HepG2 (cell line): Measurements from ENCODE around the gene MAPK8IP3. TPM values are rescaled to one million over a fixed set of nuclear protein-coding genes. Genes with fewer than 3 reads are reported as not detected.

ENCODE experiments used
- ATAC-seq: fragments of 200-7000 bp; cut with Tn5 transposase; 3 replicates; pipeline ENCODE4 v1.9.1; 2020; ENCODE audit warnings: mild to moderate bottlenecking, moderate library complexity
- BruUV-seq: library from RNA; stranded (reverse); fragments of 400-500 nt; replicated peaks from 2 replicates; lab custom pipeline; 2021; lab: Mats Ljungman, UMichigan
- CTCF ChIA-PET: fragments of 300-600 bp; formaldehyde crosslinking; extraction: SDS; loops from one replicate; lab custom pipeline; 2021; ENCODE audit warnings: low total read pairs, inconsistent platforms, low intra/inter-chr PET ratio; lab: Yijun Ruan, JAX
- POLR2A ChIA-PET: fragments of 350-600 bp; sonication (Branson Sonifier 250); formaldehyde crosslinking; loops from one replicate; lab custom pipeline; 2020; ENCODE audit warnings: antibody characterized with exemption, inconsistent platforms; lab: Yijun Ruan, JAX
- DNase-seq: peaks from one replicate; pipeline ENCODE4 v3.0.0-alpha.2; 2015; ENCODE audit warnings: low spot score
- FAIRE-seq: peaks from 3 replicates; lab custom pipeline; 2011; peaks lifted over from hg19 to GRCh38; lab: Jason Lieb, UNC
- H2AFZ ChIP-seq: one replicate; pipeline ENCODE4 v1.6.1; 2011; ENCODE audit warnings: low read length, inconsistent platforms
- H3K27ac ChIP-seq: fragments of 300-600 bp; 3 replicates; pipeline ENCODE4 v1.8.0; 2011; ENCODE audit warnings: mixed run types, mild to moderate bottlenecking, mixed read lengths, low read length, inconsistent platforms; ENCODE audit not compliant: insufficient read depth; ENCODE audit errors: extremely low read length
- H3K27me3 ChIP-seq, 2 experiments: fragments of 200-600 bp in 1 of 2; 2 replicates in 1 of 2; 3 replicates in 1 of 2; pipeline versions ENCODE4 v1.6.0 to v1.8.0; 2011; ENCODE audit warnings: low read length in 2 of 2, mild to moderate bottlenecking in 2 of 2, moderate library complexity in 2 of 2, inconsistent platforms in 1 of 2; ENCODE audit not compliant: insufficient read depth in 2 of 2, control insufficient read depth in 1 of 2
- H3K36me3 ChIP-seq, 2 experiments: fragments of 200-600 bp in 1 of 2; replicated peaks in 1 of 2; 2 replicates in 1 of 2; 3 replicates in 1 of 2; pipeline versions ENCODE4 v1.5.1 to v1.8.0; 2011; ENCODE audit warnings: low read length in 2 of 2, inconsistent platforms in 1 of 2; ENCODE audit not compliant: insufficient read depth in 2 of 2, control insufficient read depth in 1 of 2
- H3K4me1 ChIP-seq: 2 replicates; pipeline ENCODE4 v1.5.1; 2012; ENCODE audit warnings: low read length, inconsistent platforms; ENCODE audit not compliant: insufficient read depth
- H3K4me2 ChIP-seq: 2 replicates; pipeline ENCODE4 v1.6.0; 2011; ENCODE audit warnings: low read depth, low read length, inconsistent platforms
- H3K4me3 ChIP-seq, 3 experiments: fragments of 200-600 bp in 1 of 3; sonication (generic), shearing (Covaris generic) in 1 of 3; replicated peaks in 1 of 3; 2 replicates each; pipeline ENCODE4 v1.5.1; 2011 to 2016; ENCODE audit warnings: low read length in 3 of 3, inconsistent platforms in 2 of 3, low read depth in 2 of 3, mild to moderate bottlenecking in 2 of 3, control low read depth in 1 of 3, mixed read lengths in 1 of 3; ENCODE audit not compliant: insufficient read depth in 1 of 3
- H3K79me2 ChIP-seq: one replicate; pipeline ENCODE4 v1.6.1; 2011; ENCODE audit warnings: low read length, inconsistent platforms; ENCODE audit not compliant: insufficient read depth
- H3K9ac ChIP-seq: 2 replicates; pipeline ENCODE4 v1.6.0; 2011; ENCODE audit warnings: mild to moderate bottlenecking, low read depth, low read length, inconsistent platforms; ENCODE audit not compliant: insufficient read depth
- H3K9me3 ChIP-seq: 2 replicates; pipeline ENCODE4 v1.5.1; 2012; ENCODE audit warnings: mild to moderate bottlenecking, low read length
- H4K20me1 ChIP-seq: 2 replicates; pipeline ENCODE4 v1.6.0; 2011; ENCODE audit warnings: inconsistent platforms, mild to moderate bottlenecking, low read length, moderate library complexity; ENCODE audit not compliant: insufficient read depth
- AGO1 ChIP-seq: fragments of 200-400 bp; formaldehyde crosslinking; IDR thresholded peaks from 2 replicates; pipeline ENCODE4 v1.6.1; 2017; ENCODE audit warnings: mild to moderate bottlenecking, low read depth, low read length, moderate library complexity; ENCODE audit not compliant: poor library complexity, severe bottlenecking
- BRCA1 ChIP-seq: sonication (generic); formaldehyde crosslinking; IDR thresholded peaks from 2 replicates; pipeline ENCODE4 v1.4.0; 2020; ENCODE audit warnings: missing genetic modification reagents
- HCFC1 ChIP-seq: fragments of 150-350 bp; IDR thresholded peaks from 2 replicates; pipeline ENCODE4 v1.6.1; 2014; ENCODE audit warnings: low read depth, low read length
- RFX3 ChIP-seq: IDR thresholded peaks from 2 replicates; pipeline ENCODE4 v1.6.1; 2016; ENCODE audit warnings: missing biosample characterization, missing genetic modification reagents
- ZFP62 ChIP-seq: sonication (generic); formaldehyde crosslinking; IDR thresholded peaks from 2 replicates; pipeline ENCODE4 v1.4.0; 2020; ENCODE audit warnings: missing genetic modification reagents
- ZNF446 ChIP-seq: sonication (generic); formaldehyde crosslinking; IDR thresholded peaks from 2 replicates; pipeline ENCODE4 v1.5.0; 2020; ENCODE audit warnings: mild to moderate bottlenecking, missing genetic modification reagents
- ZNF501 ChIP-seq: sonication (generic); formaldehyde crosslinking; IDR thresholded peaks from 2 replicates; pipeline ENCODE4 v1.5.1; 2020; ENCODE audit warnings: mild to moderate bottlenecking, moderate library complexity, missing genetic modification reagents
- ZNF598 ChIP-seq: sonication (generic); formaldehyde crosslinking; IDR thresholded peaks from 2 replicates; pipeline ENCODE4 v1.5.1; 2020; ENCODE audit warnings: mild to moderate bottlenecking, missing genetic modification reagents, borderline replicate concordance
- ZNF768 ChIP-seq: sonication (generic); formaldehyde crosslinking; IDR thresholded peaks from 2 replicates; pipeline ENCODE4 v1.4.0; 2020; ENCODE audit warnings: missing genetic modification reagents
- ZNF770 ChIP-seq: sonication (generic); formaldehyde crosslinking; IDR thresholded peaks from 2 replicates; pipeline ENCODE4 v1.5.0; 2020; ENCODE audit warnings: mild to moderate bottlenecking, missing genetic modification reagents
- WGBS: methylation state at CpG from one replicate; pipeline ENCODE4 v1.1.6; 2017; ENCODE audit warnings: low lambda C conversion rate; 5-methylcytosine and 5-hydroxymethylcytosine counted together
- in situ Hi-C: cut with HindIII; loops from 2 replicates; pipeline ENCODE4 v1.10.0; 2017; ENCODE audit warnings: low pct_unique_long_range_greater_than_20kb; ENCODE audit not compliant: extremely low pct_ligation_motif_present
- intact Hi-C: fragments of 100-400 bp; cut with micrococcal nuclease; formaldehyde crosslinking; loops from one replicate; pipeline ENCODE4 v1.10.0; 2022; ENCODE audit not compliant: unreplicated experiment
- polyA plus RNA-seq, 8 experiments: library from polyadenylated mRNA; depleted of rRNA in 3 of 8; stranded (reverse) in 7 of 8; unstranded in 1 of 8; fragments of >200 nt; fragmentation: Illumina TruSeq in 4 of 8; extraction: Trizol in 4 of 8; gene quantifications; 2 replicates each; pipeline versions ENCODE4 v1.2.1 to v1.2.3, GENCODE V29; 2011 to 2016; ENCODE audit warnings: low read depth in 4 of 8, missing spikeins in 1 of 8, mixed read lengths in 1 of 8; ENCODE audit not compliant: insufficient read depth in 1 of 8
- total RNA-seq, 5 experiments: library from RNA; depleted of rRNA; stranded (reverse); fragments of >200 nt; fragmentation: Illumina TruSeq; extraction: Trizol; gene quantifications; 2 replicates each; pipeline ENCODE4 v1.2.3, GENCODE V29; 2016; ENCODE audit warnings: low read depth in 1 of 5
- TF ChIP-seq, protein P1 (sequence below): sonication (generic); formaldehyde crosslinking; IDR thresholded peaks from 2 replicates; pipeline ENCODE4 v1.4.0; 2020; ENCODE audit warnings: mild to moderate bottlenecking, missing genetic modification reagents

The MAPK8IP3 gene
- total and polyA plus RNA-seq, 2 of the 13 experiments (the other 11 are each of a cell fraction or from before 2014, with no cell fraction given) = 25.1 to 41.7 TPM

- peaks cover 4% of the 10 kb centered on the region; the same call in 1 of the 2 replicates for H4K20me1 ChIP-seq
- peaks cover 22% of the 10 kb centered on the region for H3K4me1 ChIP-seq
- H3K4me2 ChIP-seq = peak overlapping the region; percentile 83; the same call in 1 of the 2 replicates
- TF ChIP-seq ZFP62 (CRISPR knock-in tag) (no peak), ZNF770 (CRISPR knock-in tag) (peak; percentile 27; the same call in 1 of the 2 replicates)
- H3K9ac ChIP-seq = no peak overlapping the region
- ChIA-PET POLR2A (interaction anchor here (1.2 kb wide), 1 partner anchor 13 kb away, joined by 5 read pairs; the partner anchor contains the start of gene IGFALS), CTCF (no interaction called here)
- in situ Hi-C loops (loop anchor here (5.0 kb wide), 1 partner anchor 42 kb away; no protein-coding TSS in a partner anchor), intact Hi-C loops (loop anchor here (5.0 kb wide), 1 partner anchor 47 kb away; the partner anchor contains the start of genes FAHD1 and HAGH)
- no peak overlapping the region for H2AFZ ChIP-seq
- WGBS = 86% methylated on average over 6 of the region's 6 CpGs
- peaks cover 22% of the 10 kb centered on the region for H3K79me2 ChIP-seq
- peaks cover 0 to 2% of the 10 kb centered on the region in 2 experiments; a peak in 1 of 5 replicates for H3K27me3 ChIP-seq
- FAIRE-seq = no peak
- H3K27ac ChIP-seq = no peak overlapping the region
- no peaks in the 10 kb centered on the region for H3K9me3 ChIP-seq
- no peak for ATAC-seq
- no TSS peak for BruUV-seq
- H3K36me3 ChIP-seq = peaks cover 4 to 10% of the 10 kb centered on the region in 2 experiments; a peak in 3 of 5 replicates
- no peak for DNase-seq
- no peak overlapping the region for H3K4me3 ChIP-seq
Measured at GRCh38 chr16:1780677-1781072, 74.7 kb downstream of the MAPK8IP3 start.

- Histone ChIP-seq H3K27ac (peak overlapping the region; percentile 63), H3K4me1 (peaks cover 22% of the 10 kb centered on the region), H3K4me2 (peak overlapping the region; percentile 83), H3K79me2 (peaks cover 23% of the 10 kb centered on the region), H4K20me1 (peaks cover 4% of the 10 kb centered on the region; the same call in 1 of the 2 replicates), H2AFZ (no peak overlapping the region), H3K4me3 (peak overlapping the region; percentile 80 to 96 (median 89)), H3K27me3 (peaks cover 0 to 2% of the 10 kb centered on the region in 2 experiments; a peak in 1 of 5 replicates), H3K36me3 (peaks cover under 1 to 13% of the 10 kb centered on the region in 2 experiments; a peak in 3 of 5 replicates), H3K9ac (peak overlapping the region; percentile 78), H3K9me3 (no peaks in the 10 kb centered on the region)
- FAIRE-seq = no peak
- TF ChIP-seq ZNF446 (CRISPR knock-in tag) = no peak
- TF ChIP-seq HCFC1 = no peak
- TF ChIP-seq RFX3 (CRISPR knock-in tag) = no peak
- TF ChIP-seq, protein P1, sequence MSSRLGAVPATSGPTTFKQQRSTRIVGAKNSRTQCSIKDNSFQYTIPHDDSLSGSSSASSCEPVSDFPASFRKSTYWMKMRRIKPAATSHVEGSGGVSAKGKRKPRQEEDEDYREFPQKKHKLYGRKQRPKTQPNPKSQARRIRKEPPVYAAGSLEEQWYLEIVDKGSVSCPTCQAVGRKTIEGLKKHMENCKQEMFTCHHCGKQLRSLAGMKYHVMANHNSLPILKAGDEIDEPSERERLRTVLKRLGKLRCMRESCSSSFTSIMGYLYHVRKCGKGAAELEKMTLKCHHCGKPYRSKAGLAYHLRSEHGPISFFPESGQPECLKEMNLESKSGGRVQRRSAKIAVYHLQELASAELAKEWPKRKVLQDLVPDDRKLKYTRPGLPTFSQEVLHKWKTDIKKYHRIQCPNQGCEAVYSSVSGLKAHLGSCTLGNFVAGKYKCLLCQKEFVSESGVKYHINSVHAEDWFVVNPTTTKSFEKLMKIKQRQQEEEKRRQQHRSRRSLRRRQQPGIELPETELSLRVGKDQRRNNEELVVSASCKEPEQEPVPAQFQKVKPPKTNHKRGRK (CRISPR knock-in tag) = no peak
- no peak for TF ChIP-seq ZNF598
- no peak for TF ChIP-seq BRCA1 (CRISPR knock-in tag)
- TF ChIP-seq AGO1 = peak; percentile 1
- peak; percentile 2; the same call in 1 of the 2 replicates for TF ChIP-seq ZNF768 (CRISPR knock-in tag)
- no peak for TF ChIP-seq ZNF501 (CRISPR knock-in tag)
- no peak for DNase-seq
- intact Hi-C loops = loop anchor here (5.0 kb wide), 1 partner anchor 46 kb away; the partner anchor contains the start of genes FAHD1 and HAGH
- WGBS = 94% methylated on average over 11 of the region's 20 CpGs
- ATAC-seq = no peak
- BruUV-seq = no TSS peak
- CTCF ChIA-PET = no interaction called here
- POLR2A ChIA-PET = interaction anchor here (2.0 to 4.4 kb wide), 3 partner anchors 9 to 159 kb away, joined by 16 to 57 read pairs (median 38); partner anchors contain the start of genes EME2, IGFALS and MRPS34
- in situ Hi-C loops = loop anchor here (5.0 kb wide), 1 partner anchor 41 kb away; no protein-coding TSS in a partner anchor
Measured at GRCh38 chr16:1781254-1781653, 75.3 kb downstream of the MAPK8IP3 start.
